ENCODE measurements around the gene LDAF1. TPM values are rescaled to one million over a fixed set of nuclear protein-coding genes. Genes with fewer than 3 reads are reported as not detected.

LDAF1 gene
- total and polyA plus RNA-seq, 10 of the 15 experiments (the other 5 are each of a cell fraction or from before 2014, with no cell fraction given), result 4.6 to 21.4 (median 6.6) TPM

- peaks cover 8 to 11% of the 10 kb centered on the region in 2 experiments; a peak in 3 of 4 replicates for H3K36me3 ChIP-seq (ENCODE audit: control insufficient read depth in 2 of 2, insufficient read depth in 2 of 2, low read length in 1 of 2)
- peaks cover 6% of the 10 kb centered on the region; the same call in 2 of the 3 replicates for H3K9me3 ChIP-seq (replicated peaks; ENCODE audit: control insufficient read depth, insufficient read depth, low read length)
- H3K4me3 ChIP-seq, result no peak overlapping the region
- H4K20me1 ChIP-seq (ENCODE audit: control insufficient read depth, insufficient read depth), result no peaks in the 10 kb centered on the region
- DNase-seq (ENCODE audit: low read depth, low spot score), result no peak
- no TSS peak for BruUV-seq (replicated peaks)
- H3K27me3 ChIP-seq (replicated peaks in 1 of 2; ENCODE audit: control insufficient read depth in 2 of 2, insufficient read depth in 2 of 2, low read length in 1 of 2), result no peaks in the 10 kb centered on the region
- peaks cover 6% of the 10 kb centered on the region for H3K4me1 ChIP-seq (ENCODE audit: control insufficient read depth, insufficient read depth, low read length)
- ChIA-PET CTCF (interaction anchor here (5.7 kb wide), 1 partner anchor 93 kb away, joined by 58 read pairs; the partner anchor contains the start of gene CRYM), SMC1A (ENCODE audit: uncharacterized antibody, unreplicated experiment) (no interaction called here), RAD21 (ENCODE audit: unreplicated experiment) (no interaction called here), POLR2A (no interaction called here)
- no peak overlapping the region for H3K9ac ChIP-seq (ENCODE audit: control insufficient read depth, insufficient read depth, low read length)
- no peak for FAIRE-seq
- no peak for ATAC-seq
- intact Hi-C loops (cut with micrococcal nuclease; ENCODE audit: unreplicated experiment), result no loop called here
- TF ChIP-seq ZNF592 (IDR thresholded peaks at IDR 0.05) (no peak), NRF1 (conservative IDR thresholded peaks at IDR 0.05; ENCODE audit: low read depth, low read length) (no peak), CREB1 (IDR thresholded peaks at IDR 0.05; ENCODE audit: low read depth) (no peak), SUZ12 (IDR thresholded peaks at IDR 0.05; ENCODE audit: unreplicated experiment) (no peak), STAT1 (conservative IDR thresholded peaks at IDR 0.05) (no peak), SIX5 (IDR thresholded peaks at IDR 0.05; ENCODE audit: low read depth, low read length, severe bottlenecking) (no peak), RCOR1 (conservative IDR thresholded peaks at IDR 0.05; ENCODE audit: low read depth, low read length) (no peak), ETV6 (conservative IDR thresholded peaks at IDR 0.05 in 1 of 2, IDR thresholded peaks at IDR 0.05 in 1 of 2; ENCODE audit: borderline replicate concordance in 1 of 2, low read depth in 1 of 2) (no peak), ATF7 (IDR thresholded peaks at IDR 0.05; ENCODE audit: low read depth) (no peak), NKRF (conservative IDR thresholded peaks at IDR 0.05) (no peak), ELK1 (IDR thresholded peaks at IDR 0.05; ENCODE audit: low read depth, low read length) (no peak), MXI1 (IDR thresholded peaks at IDR 0.05; ENCODE audit: low read depth, low read length) (no peak), NFXL1 (IDR thresholded peaks at IDR 0.05; ENCODE audit: borderline replicate concordance) (no peak)
- in situ Hi-C loops (cut with MboI), result loop anchor here (5.0 kb wide), 2 partner anchors 92 to 372 kb away; partner anchors contain the start of gene CRYM
- no peak overlapping the region for H3K27ac ChIP-seq (ENCODE audit: control insufficient read depth, insufficient read depth)
- 9% methylated on average over 3 of the region's 3 CpGs for WGBS (ENCODE audit: insufficient coverage, insufficient replicate concordance, low lambda C conversion rate, missing lambda C conversion rate)
- H2AFZ ChIP-seq (ENCODE audit: control insufficient read depth, low read depth, low read length), result no peak overlapping the region
- H3K4me2 ChIP-seq (ENCODE audit: control insufficient read depth, insufficient read depth), result no peak overlapping the region
- no peaks in the 10 kb centered on the region for H3K79me2 ChIP-seq (ENCODE audit: control insufficient read depth, insufficient read depth, low read length)
Observed at GRCh38 chr16:21184834-21185233, 26.4 kb downstream of the LDAF1 start.
